GM23338 (cell line): ENCODE data around the gene MAPK8.

ENCODE experiments used
- EZH2phosphoT487 ChIP-seq: fragments of 200-600 bp; sonication (generic); IDR thresholded peaks from one replicate; pipeline ENCODE4 v1.8.1; 2018; ENCODE audit warnings: antibody characterized with exemption; ENCODE audit not compliant: unreplicated experiment
- JUNB ChIP-seq: IDR thresholded peaks from one replicate; pipeline ENCODE4 v1.6.1; 2016; ENCODE audit warnings: antibody characterized with exemption; ENCODE audit not compliant: unreplicated experiment

DNA sequence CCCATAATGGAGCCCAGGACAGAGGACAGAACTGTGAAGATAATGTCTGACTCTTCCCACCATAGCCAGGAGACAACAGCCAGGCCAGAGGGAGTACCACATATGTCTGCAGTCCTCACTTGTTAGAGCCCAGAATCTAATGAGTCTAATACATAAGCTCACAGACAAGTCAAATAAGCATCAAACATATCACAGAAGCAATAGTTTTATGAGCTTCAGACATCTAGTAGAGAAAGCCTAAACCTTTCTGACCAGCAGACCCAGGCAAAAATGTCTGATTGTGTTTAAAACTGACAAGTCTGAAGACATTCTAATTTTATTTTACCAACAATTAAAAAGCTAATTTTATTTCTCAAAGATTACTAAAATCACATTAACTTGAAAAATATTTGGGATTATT is 75.5 kb downstream of the MAPK8 start:
- TF ChIP-seq JUNB (no peak), EZH2phosphoT487 (no peak)
